Renal cortex interstitium (tissue), 11 donors: Measurements from ENCODE around the gene TSPAN7. TPM values are rescaled to one million over a fixed set of nuclear protein-coding genes. Genes with fewer than 3 reads are reported as not detected.

ENCODE experiments used
- DNase-seq, 11 donors: peaks; one replicate each; pipeline ENCODE4 v3.0.0-alpha.2; 2013; ENCODE audit warnings: low read depth in 9 of 11, low spot score in 4 of 11; ENCODE audit errors: extremely low read depth in 1 of 11
- polyA plus RNA-seq, 3 donors: library from polyadenylated mRNA; unstranded; fragments of 120-200 nt; gene quantifications; one replicate each; pipeline ENCODE4 v1.2.1, GENCODE V29; 2013; ENCODE audit not compliant: insufficient read length in 3 of 3

TSPAN7 gene
- polyA plus RNA-seq, 3 donors = 42.6 to 54.0 (median 45.9) TPM

- no peak for DNase-seq
Measured at GRCh38 chrX:38627683-38628082, 66.3 kb downstream of the TSPAN7 start.

GRCh38 chrX:38628587-38628986 is 67.2 kb downstream of the TSPAN7 start:
- DNase-seq = no peak

- DNase-seq = no peak
Measured at GRCh38 chrX:38632516-38632915, 71.2 kb downstream of the TSPAN7 start.

GRCh38 chrX:38634665-38635064 is 73.3 kb downstream of the TSPAN7 start:
- DNase-seq = no peak

GRCh38 chrX:38636949-38637819 is 75.8 kb downstream of the TSPAN7 start:
- peak in 2 of 11 donors; percentile 1 to 5 for DNase-seq

GRCh38 chrX:38638952-38639529 is 77.7 kb downstream of the TSPAN7 start:
- DNase-seq = no peak

- DNase-seq = no peak
Measured at GRCh38 chrX:38639730-38640129, 78.4 kb downstream of the TSPAN7 start.

GRCh38 chrX:38641197-38641596 is 79.9 kb downstream of the TSPAN7 start:
- DNase-seq = no peak

GRCh38 chrX:38643903-38644302 is 82.6 kb downstream of the TSPAN7 start:
- no peak for DNase-seq

GRCh38 chrX:38646129-38646528 is 84.8 kb downstream of the TSPAN7 start:
- DNase-seq = no peak

- no peak for DNase-seq
Measured at GRCh38 chrX:38649221-38649620, 87.9 kb downstream of the TSPAN7 start.

GRCh38 chrX:38649674-38650647 is 88.6 kb downstream of the TSPAN7 start:
- no peak for DNase-seq

GRCh38 chrX:38651625-38652601 is 90.6 kb downstream of the TSPAN7 start:
- no peak for DNase-seq

GRCh38 chrX:38652934-38653442 is 91.6 kb downstream of the TSPAN7 start:
- no peak for DNase-seq

GRCh38 chrX:38654302-38654701 is 93.0 kb downstream of the TSPAN7 start:
- DNase-seq = peak in 7 of 11 donors; percentile 6 to 22 (median 14)

- no peak for DNase-seq
Measured at GRCh38 chrX:38656350-38656915, 95.1 kb downstream of the TSPAN7 start.

GRCh38 chrX:38657562-38657961 is 96.2 kb downstream of the TSPAN7 start:
- no peak for DNase-seq
